Vagina (tissue), 2 donors: ENCODE measurements around the gene RBMX2.

ENCODE experiments used
- POLR2A ChIP-seq, 2 donors: fragments of 450-650 bp; IDR thresholded peaks; one replicate each; pipeline ENCODE4 v1.6.1; 2017; ENCODE audit warnings: antibody characterized with exemption in 2 of 2, mild to moderate bottlenecking in 2 of 2, moderate library complexity in 2 of 2
- TF ChIP-seq, protein P1 (sequence below), 3 experiments: fragments of 450-650 bp in 2 of 3; fragments of 200-600 bp in 1 of 3; sonication (generic) in 1 of 3; IDR thresholded peaks; one replicate each; pipeline ENCODE4 v1.5.1; 2017 to 2019; ENCODE audit warnings: antibody characterized with exemption in 3 of 3, mild to moderate bottlenecking in 2 of 3, moderate library complexity in 2 of 3

DNA sequence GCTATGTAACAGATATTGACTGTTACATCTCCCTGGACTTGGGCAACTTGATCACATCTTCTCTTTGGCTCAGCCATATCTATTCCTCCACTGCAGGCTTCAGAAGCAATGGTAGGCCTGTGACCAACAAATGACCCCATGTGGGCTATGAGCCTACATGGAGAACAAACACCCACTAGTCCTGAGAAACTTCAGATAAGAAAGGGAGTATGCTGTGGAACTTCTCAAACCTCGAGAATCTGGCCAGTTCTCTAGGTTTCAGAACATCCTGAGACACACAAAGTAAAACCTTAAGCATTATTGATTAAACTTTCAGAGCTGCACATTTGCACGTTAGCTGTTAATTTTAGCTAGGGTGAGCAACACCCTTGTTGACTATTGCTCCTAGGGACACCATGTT, 16.3 kb downstream of the RBMX2 start:
- TF ChIP-seq, protein P1, sequence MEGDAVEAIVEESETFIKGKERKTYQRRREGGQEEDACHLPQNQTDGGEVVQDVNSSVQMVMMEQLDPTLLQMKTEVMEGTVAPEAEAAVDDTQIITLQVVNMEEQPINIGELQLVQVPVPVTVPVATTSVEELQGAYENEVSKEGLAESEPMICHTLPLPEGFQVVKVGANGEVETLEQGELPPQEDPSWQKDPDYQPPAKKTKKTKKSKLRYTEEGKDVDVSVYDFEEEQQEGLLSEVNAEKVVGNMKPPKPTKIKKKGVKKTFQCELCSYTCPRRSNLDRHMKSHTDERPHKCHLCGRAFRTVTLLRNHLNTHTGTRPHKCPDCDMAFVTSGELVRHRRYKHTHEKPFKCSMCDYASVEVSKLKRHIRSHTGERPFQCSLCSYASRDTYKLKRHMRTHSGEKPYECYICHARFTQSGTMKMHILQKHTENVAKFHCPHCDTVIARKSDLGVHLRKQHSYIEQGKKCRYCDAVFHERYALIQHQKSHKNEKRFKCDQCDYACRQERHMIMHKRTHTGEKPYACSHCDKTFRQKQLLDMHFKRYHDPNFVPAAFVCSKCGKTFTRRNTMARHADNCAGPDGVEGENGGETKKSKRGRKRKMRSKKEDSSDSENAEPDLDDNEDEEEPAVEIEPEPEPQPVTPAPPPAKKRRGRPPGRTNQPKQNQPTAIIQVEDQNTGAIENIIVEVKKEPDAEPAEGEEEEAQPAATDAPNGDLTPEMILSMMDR (IDR thresholded peaks at IDR 0.05) = no peak
- TF ChIP-seq POLR2A (IDR thresholded peaks at IDR 0.05) = no peak
